Ovary (tissue), 3 donors: ENCODE data around the gene NCK2.

Source experiments
- EP300 ChIP-seq: sonication (generic); formaldehyde crosslinking; IDR thresholded peaks from one replicate; pipeline ENCODE4 v1.6.1; 2017; ENCODE audit warnings: antibody characterized with exemption
- POLR2A ChIP-seq: fragments of 450-650 bp; IDR thresholded peaks from one replicate; pipeline ENCODE4 v1.6.1; 2017; ENCODE audit warnings: antibody characterized with exemption, mild to moderate bottlenecking, moderate library complexity
- TF ChIP-seq, protein P1 (sequence below), 3 donors: fragments of 450-650 bp in 2 of 3; fragments of 200-600 bp in 1 of 3; IDR thresholded peaks; one replicate each; pipeline versions ENCODE4 v1.5.1 to v1.8.0; 2016 to 2022; ENCODE audit warnings: antibody characterized with exemption in 3 of 3, mild to moderate bottlenecking in 1 of 3
- donor health status: DM: no; HTN: no; CAD: no.

DNA sequence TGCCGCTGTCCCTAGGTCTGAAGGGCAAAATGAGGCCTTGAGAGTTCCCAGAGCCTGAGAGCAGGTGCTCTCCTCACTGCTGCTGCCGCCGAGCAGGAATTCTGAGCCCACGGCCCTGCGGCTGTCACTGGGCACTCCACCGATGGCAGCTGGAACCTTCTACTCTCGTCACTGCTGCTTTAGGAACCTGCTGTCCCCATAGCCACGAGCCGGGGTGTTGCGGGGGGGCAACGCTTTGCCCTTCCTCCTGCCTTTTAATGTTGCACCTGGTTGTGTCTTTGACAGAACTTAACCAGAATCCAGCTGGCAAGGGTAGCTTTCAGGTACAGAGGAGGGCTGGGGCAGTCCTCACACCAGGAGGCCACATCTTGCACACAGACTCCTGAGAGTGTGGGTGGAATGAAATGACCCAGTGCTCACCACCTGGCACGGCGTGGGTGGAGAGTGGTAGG lies 32.3 kb downstream of the NCK2 start:
- TF ChIP-seq, protein P1, sequence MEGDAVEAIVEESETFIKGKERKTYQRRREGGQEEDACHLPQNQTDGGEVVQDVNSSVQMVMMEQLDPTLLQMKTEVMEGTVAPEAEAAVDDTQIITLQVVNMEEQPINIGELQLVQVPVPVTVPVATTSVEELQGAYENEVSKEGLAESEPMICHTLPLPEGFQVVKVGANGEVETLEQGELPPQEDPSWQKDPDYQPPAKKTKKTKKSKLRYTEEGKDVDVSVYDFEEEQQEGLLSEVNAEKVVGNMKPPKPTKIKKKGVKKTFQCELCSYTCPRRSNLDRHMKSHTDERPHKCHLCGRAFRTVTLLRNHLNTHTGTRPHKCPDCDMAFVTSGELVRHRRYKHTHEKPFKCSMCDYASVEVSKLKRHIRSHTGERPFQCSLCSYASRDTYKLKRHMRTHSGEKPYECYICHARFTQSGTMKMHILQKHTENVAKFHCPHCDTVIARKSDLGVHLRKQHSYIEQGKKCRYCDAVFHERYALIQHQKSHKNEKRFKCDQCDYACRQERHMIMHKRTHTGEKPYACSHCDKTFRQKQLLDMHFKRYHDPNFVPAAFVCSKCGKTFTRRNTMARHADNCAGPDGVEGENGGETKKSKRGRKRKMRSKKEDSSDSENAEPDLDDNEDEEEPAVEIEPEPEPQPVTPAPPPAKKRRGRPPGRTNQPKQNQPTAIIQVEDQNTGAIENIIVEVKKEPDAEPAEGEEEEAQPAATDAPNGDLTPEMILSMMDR (IDR thresholded peaks at IDR 0.05) = no peak
- no peak for TF ChIP-seq EP300
- no peak for TF ChIP-seq POLR2A
